NB4 (cell line): ENCODE measurements around the gene TSPYL4.

Experiments
- CTCF ChIP-seq: IDR thresholded peaks from one replicate; pipeline ENCODE4 v1.5.1; 2012; ENCODE audit warnings: low read depth, low read length
- POLR2A ChIP-seq: IDR thresholded peaks from 2 replicates; pipeline ENCODE4 v1.6.1; 2011; ENCODE audit warnings: mild to moderate bottlenecking; ENCODE audit not compliant: insufficient read length; ENCODE audit errors: extremely low read depth

GRCh38 chr6:116278854-116279231 lies 25.0 kb upstream of the TSPYL4 start:
- TF ChIP-seq POLR2A (no peak), CTCF (no peak)
